Activated CD4-positive, alpha-beta T cell treated with anti-CD3 and anti-CD28 coated beads for 48 hours (primary cell): ENCODE measurements around the gene HACD2.
"Not testable (repeated sequence)": the region's sequence is repeated elsewhere in the genome, so short reads cannot be mapped to it uniquely, and the experiment has no call there.

Source experiments
- DNase-seq: peaks from one replicate; pipeline ENCODE4 v3.0.0-alpha.2; 2020

HACD2 gene

GRCh38 chr3:123584988-123585937 lies at the start of gene HACD2:
TSS of gene HACD2 (minus strand) at chr3:123585053. CDS start at chr3:123585027, 26 bp downstream.
- peak; percentile 97 for DNase-seq

DNA sequence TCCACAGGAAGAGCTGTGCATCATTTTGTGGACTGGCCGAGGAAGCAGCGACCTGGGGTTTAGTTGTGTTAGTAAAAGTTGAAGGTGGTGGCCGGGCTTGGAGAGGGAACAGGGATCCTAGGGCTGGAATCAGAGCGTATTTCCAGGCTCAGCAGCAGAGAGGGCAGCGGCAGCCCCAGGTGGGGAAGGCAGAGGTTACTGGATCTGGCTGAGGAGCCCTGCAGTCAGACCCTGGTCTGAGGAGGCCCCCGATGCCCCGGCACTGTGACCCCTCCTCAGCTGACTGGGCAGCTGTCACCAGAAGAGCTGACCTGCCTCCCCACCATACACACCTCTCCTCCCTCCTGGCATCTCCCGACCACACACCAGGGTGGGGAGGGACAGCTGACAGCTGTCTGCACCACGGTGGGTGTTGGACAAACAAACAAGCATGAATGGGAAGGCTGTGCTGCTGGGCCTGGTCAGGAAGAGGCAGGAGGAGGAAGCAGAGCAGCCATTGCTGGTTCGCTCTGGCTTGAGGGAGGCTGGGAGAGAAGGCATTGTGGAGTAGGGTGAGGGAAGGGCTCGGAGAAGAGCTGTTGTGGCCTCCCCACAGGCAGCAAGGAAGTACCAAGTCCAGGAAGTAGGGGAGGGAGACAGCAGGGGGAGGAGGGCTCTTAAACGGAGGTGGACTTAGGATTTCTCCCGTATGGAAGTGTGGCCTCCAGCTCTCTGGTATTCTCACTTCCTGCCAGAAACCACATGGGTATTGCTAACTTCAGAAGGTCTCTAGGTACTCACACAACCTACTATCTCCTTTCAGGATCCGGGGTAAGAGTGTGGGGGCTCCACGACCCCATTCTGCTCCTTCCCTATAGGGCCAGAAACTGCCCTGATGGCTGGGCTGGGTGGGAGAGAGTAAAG lies 49.5 kb upstream of the HACD2 start:
- DNase-seq: no peak

DNA sequence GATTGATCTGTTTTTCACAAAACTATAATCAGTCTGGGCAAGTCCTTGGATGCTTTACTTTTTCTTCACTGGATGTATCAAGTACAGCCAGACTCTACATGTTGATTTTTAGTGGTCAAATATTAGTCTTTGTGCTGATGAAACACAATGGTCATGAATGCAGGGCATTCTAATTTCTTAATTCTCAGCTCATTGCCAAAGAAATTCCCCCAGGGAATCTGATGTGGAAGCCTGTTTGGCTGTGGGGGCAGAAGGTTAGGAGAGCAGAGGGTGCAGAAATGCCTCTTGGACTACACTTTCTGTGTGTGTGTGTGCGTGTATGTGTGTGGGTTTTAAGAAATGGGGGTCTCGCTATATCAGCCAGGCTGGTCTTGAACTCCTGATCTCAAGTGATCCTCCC lies 48.7 kb upstream of the HACD2 start:
- DNase-seq: no peak

- no peak for DNase-seq
Observed at GRCh38 chr3:123632161-123632655, 47.4 kb upstream of the HACD2 start.

DNA sequence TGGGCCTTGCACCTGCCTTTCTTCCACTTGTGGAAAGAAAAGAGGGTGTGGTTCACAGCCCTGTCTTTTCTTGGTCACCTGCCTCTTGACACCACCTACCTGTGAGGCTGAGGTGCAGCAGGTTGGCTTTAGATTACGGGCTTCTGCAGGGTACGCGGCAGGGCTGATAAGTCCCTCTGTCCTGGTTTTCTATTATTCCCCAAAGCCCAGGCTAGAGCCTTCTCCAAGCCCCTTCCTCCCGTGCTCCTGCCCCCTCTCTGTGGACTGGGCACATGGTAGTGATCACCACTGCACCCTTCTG lies 44.8 kb upstream of the HACD2 start:
- no peak for DNase-seq

DNA sequence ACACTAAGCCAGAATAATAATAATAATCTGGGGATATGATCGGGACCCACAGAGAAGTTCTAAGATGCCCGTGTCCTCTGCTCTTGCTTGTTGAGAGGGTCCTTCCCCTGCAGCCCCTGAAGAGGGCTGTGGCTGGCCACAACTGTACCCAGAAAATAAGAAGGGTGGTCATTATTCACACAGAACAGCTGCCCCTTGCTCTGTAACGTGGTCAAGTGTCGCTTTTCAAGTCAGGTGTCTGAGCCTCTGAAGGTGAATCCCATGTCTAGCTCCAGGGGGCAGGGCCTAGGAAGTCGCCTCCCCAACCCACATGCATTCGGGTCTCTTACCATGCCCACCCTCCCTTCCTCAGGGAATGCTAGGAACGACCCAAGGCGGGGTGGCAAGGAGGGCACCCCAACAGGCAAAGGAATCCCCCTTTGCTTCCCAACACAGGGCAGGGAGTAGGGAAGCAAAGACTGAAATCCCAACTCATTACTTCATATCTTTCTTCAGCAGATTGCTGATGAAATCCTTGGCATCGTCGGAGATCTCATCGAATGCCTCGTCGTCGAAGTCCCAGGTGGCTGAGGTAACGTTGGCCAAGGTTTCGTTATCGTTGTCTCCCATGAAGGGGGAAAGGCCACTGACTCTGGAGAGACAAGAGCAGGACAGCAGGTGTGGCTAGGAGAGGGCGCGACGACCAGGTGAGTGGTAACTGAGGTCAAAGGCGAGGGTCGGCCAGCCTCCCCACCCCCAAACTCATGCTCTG lies 44.3 kb upstream of the HACD2 start:
- DNase-seq: no peak

GRCh38 chr3:123627673-123628670 lies 43.1 kb upstream of the HACD2 start:
- DNase-seq: no peak

DNA sequence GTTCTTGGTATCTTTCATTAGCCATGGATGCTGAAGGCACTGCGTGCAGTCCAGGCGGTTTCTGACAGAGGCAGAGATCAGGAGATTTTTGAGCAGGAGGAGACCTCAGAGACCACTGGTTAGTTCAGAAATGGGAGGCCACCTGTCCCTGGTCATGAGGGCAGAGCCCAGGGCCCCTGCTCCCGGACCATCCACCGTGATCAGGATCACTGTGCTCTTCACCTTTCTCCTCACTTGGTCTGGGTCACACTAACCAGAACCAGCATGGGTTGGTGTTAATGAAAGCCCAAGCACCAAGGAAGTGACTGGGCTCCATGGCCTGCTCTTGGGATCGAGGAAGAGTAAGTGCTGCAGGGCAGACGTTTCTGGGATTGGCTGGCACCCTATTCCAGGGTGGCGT lies 42.0 kb upstream of the HACD2 start:
- DNase-seq: no peak

DNA sequence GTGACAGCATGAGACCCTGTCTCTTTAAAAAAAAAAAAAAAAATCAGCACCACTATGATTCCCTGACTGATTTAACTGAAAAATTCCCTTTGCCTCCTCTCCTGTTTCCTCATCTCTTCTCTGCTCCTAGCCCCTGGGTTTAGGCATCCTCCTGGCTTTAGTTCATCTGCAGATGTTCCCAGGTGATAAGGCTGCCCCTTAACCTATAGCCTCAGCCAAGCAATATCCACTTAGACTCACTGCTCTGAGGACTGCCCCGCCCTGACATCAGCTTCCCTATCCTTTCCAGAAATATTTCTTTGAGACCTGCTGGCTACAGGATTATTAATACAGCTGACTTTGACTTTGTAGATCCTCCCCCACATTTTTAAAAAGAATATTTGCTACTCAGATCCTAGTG lies 39.4 kb upstream of the HACD2 start:
- no peak for DNase-seq

GRCh38 chr3:123623346-123623880 lies 38.6 kb upstream of the HACD2 start:
- DNase-seq: no peak

DNA sequence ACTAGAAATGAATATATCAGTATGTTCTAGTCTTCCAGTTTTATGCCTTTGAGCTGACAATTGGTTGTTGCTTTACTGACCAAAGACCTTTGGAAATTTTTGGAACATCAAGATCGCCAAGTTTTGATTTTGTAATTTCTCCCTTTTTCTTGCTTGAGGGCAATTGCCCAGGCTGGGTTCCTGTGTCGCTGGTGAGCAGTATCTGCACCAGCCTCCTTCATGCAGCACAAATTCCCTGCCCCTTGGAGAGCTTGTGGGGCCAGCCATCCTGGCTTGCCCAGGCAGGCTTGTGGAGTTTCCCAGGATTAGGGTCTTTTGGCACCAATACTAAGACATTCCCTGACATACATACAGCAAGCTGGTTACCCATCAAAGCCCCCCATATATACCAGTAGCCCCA lies 37.9 kb upstream of the HACD2 start:
- no peak for DNase-seq

GRCh38 chr3:123621850-123622189 lies 37.0 kb upstream of the HACD2 start:
- no peak for DNase-seq

- no peak for DNase-seq
Observed at GRCh38 chr3:123621186-123621849, 36.5 kb upstream of the HACD2 start.

- no peak for DNase-seq
Observed at GRCh38 chr3:123620343-123620742, 35.5 kb upstream of the HACD2 start.

GRCh38 chr3:123618768-123619484 lies 34.1 kb upstream of the HACD2 start:
- DNase-seq: no peak

- no peak for DNase-seq
Observed at GRCh38 chr3:123618076-123618708, 33.3 kb upstream of the HACD2 start.

- no peak for DNase-seq
Observed at GRCh38 chr3:123616593-123616992, 31.7 kb upstream of the HACD2 start.

- DNase-seq: no peak
Observed at GRCh38 chr3:123613543-123613942, 28.7 kb upstream of the HACD2 start.

GRCh38 chr3:123611674-123612073 lies 26.8 kb upstream of the HACD2 start:
- DNase-seq: not testable (repeated sequence)

GRCh38 chr3:123611082-123611481 lies 26.2 kb upstream of the HACD2 start:
- DNase-seq: no peak
